HepG2 (cell line): ENCODE results near the gene GIMAP8. TPM values are rescaled to one million over a fixed set of nuclear protein-coding genes. Genes with fewer than 3 reads are reported as not detected.

Source experiments
- ATAC-seq: fragments of 200-7000 bp; cut with Tn5 transposase; 3 replicates; pipeline ENCODE4 v1.9.1; 2020; ENCODE audit warnings: mild to moderate bottlenecking, moderate library complexity
- BruUV-seq: library from RNA; stranded (reverse); fragments of 400-500 nt; replicated peaks from 2 replicates; lab custom pipeline; 2021; lab: Mats Ljungman, UMichigan
- CTCF ChIA-PET: fragments of 300-600 bp; formaldehyde crosslinking; extraction: SDS; loops from one replicate; lab custom pipeline; 2021; ENCODE audit warnings: low total read pairs, inconsistent platforms, low intra/inter-chr PET ratio; lab: Yijun Ruan, JAX
- POLR2A ChIA-PET: fragments of 350-600 bp; sonication (Branson Sonifier 250); formaldehyde crosslinking; loops from one replicate; lab custom pipeline; 2020; ENCODE audit warnings: antibody characterized with exemption, inconsistent platforms; lab: Yijun Ruan, JAX
- DNase-seq: peaks from one replicate; pipeline ENCODE4 v3.0.0-alpha.2; 2015; ENCODE audit warnings: low spot score
- FAIRE-seq: peaks from 3 replicates; lab custom pipeline; 2011; peaks lifted over from hg19 to GRCh38; lab: Jason Lieb, UNC
- H2AFZ ChIP-seq: one replicate; pipeline ENCODE4 v1.6.1; 2011; ENCODE audit warnings: low read length, inconsistent platforms
- H3K27ac ChIP-seq: fragments of 300-600 bp; 3 replicates; pipeline ENCODE4 v1.8.0; 2011; ENCODE audit warnings: mixed run types, mild to moderate bottlenecking, mixed read lengths, low read length, inconsistent platforms; ENCODE audit not compliant: insufficient read depth; ENCODE audit errors: extremely low read length
- H3K27me3 ChIP-seq, 2 experiments: fragments of 200-600 bp in 1 of 2; 2 replicates in 1 of 2; 3 replicates in 1 of 2; pipeline versions ENCODE4 v1.6.0 to v1.8.0; 2011; ENCODE audit warnings: low read length in 2 of 2, mild to moderate bottlenecking in 2 of 2, moderate library complexity in 2 of 2, inconsistent platforms in 1 of 2; ENCODE audit not compliant: insufficient read depth in 2 of 2, control insufficient read depth in 1 of 2
- H3K36me3 ChIP-seq, 2 experiments: fragments of 200-600 bp in 1 of 2; replicated peaks in 1 of 2; 2 replicates in 1 of 2; 3 replicates in 1 of 2; pipeline versions ENCODE4 v1.5.1 to v1.8.0; 2011; ENCODE audit warnings: low read length in 2 of 2, inconsistent platforms in 1 of 2; ENCODE audit not compliant: insufficient read depth in 2 of 2, control insufficient read depth in 1 of 2
- H3K4me1 ChIP-seq: 2 replicates; pipeline ENCODE4 v1.5.1; 2012; ENCODE audit warnings: low read length, inconsistent platforms; ENCODE audit not compliant: insufficient read depth
- H3K4me2 ChIP-seq: 2 replicates; pipeline ENCODE4 v1.6.0; 2011; ENCODE audit warnings: low read depth, low read length, inconsistent platforms
- H3K4me3 ChIP-seq, 3 experiments: fragments of 200-600 bp in 1 of 3; sonication (generic), shearing (Covaris generic) in 1 of 3; replicated peaks in 1 of 3; 2 replicates each; pipeline ENCODE4 v1.5.1; 2011 to 2016; ENCODE audit warnings: low read length in 3 of 3, inconsistent platforms in 2 of 3, low read depth in 2 of 3, mild to moderate bottlenecking in 2 of 3, control low read depth in 1 of 3, mixed read lengths in 1 of 3; ENCODE audit not compliant: insufficient read depth in 1 of 3
- H3K79me2 ChIP-seq: one replicate; pipeline ENCODE4 v1.6.1; 2011; ENCODE audit warnings: low read length, inconsistent platforms; ENCODE audit not compliant: insufficient read depth
- H3K9ac ChIP-seq: 2 replicates; pipeline ENCODE4 v1.6.0; 2011; ENCODE audit warnings: mild to moderate bottlenecking, low read depth, low read length, inconsistent platforms; ENCODE audit not compliant: insufficient read depth
- H3K9me3 ChIP-seq: 2 replicates; pipeline ENCODE4 v1.5.1; 2012; ENCODE audit warnings: mild to moderate bottlenecking, low read length
- H4K20me1 ChIP-seq: 2 replicates; pipeline ENCODE4 v1.6.0; 2011; ENCODE audit warnings: inconsistent platforms, mild to moderate bottlenecking, low read length, moderate library complexity; ENCODE audit not compliant: insufficient read depth
- BRF2 ChIP-seq: sonication (generic); formaldehyde crosslinking; IDR thresholded peaks from 2 replicates; pipeline ENCODE4 v1.8.1; 2022; ENCODE audit warnings: mild to moderate bottlenecking, missing genetic modification reagents
- HMG20B ChIP-seq: conservative IDR thresholded peaks from 2 replicates; pipeline ENCODE4 v1.6.1; 2016; ENCODE audit warnings: missing genetic modification reagents, missing compliant biosample characterization
- MBD4 ChIP-seq: IDR thresholded peaks from 2 replicates; pipeline ENCODE4 v1.6.1; 2012; ENCODE audit warnings: low read length, inconsistent platforms, borderline replicate concordance
- NFIB ChIP-seq: sonication (generic); formaldehyde crosslinking; IDR thresholded peaks from 2 replicates; pipeline ENCODE4 v1.9.0; 2021; ENCODE audit warnings: missing genetic modification reagents, mild to moderate bottlenecking, borderline replicate concordance
- RAD21 ChIP-seq: fragments of 450-650 bp; formaldehyde crosslinking; IDR thresholded peaks from 2 replicates; pipeline ENCODE4 v1.5.0; 2020; ENCODE audit warnings: mild to moderate bottlenecking
- ZFP36L1 ChIP-seq: sonication (generic); formaldehyde crosslinking; IDR thresholded peaks from 2 replicates; pipeline ENCODE4 v1.8.0; 2022; ENCODE audit warnings: mild to moderate bottlenecking, missing genetic modification reagents, moderate library complexity
- ZKSCAN8 ChIP-seq: IDR thresholded peaks from 2 replicates; pipeline ENCODE4 v1.6.1; 2016; ENCODE audit warnings: borderline replicate concordance, missing genetic modification reagents, missing compliant biosample characterization
- ZNF136 ChIP-seq: sonication (generic); formaldehyde crosslinking; IDR thresholded peaks from 2 replicates; pipeline ENCODE4 v1.8.1; 2022; ENCODE audit warnings: low read depth, mild to moderate bottlenecking, moderate library complexity, missing genetic modification reagents
- ZNF382 ChIP-seq: sonication (generic); formaldehyde crosslinking; IDR thresholded peaks from 2 replicates; pipeline ENCODE4 v1.5.0; 2020; ENCODE audit warnings: missing genetic modification reagents, mild to moderate bottlenecking, borderline replicate concordance
- ZNF562 ChIP-seq: sonication (generic); formaldehyde crosslinking; IDR thresholded peaks from 2 replicates; pipeline ENCODE4 v1.8.0; 2022; ENCODE audit warnings: missing genetic modification reagents, borderline replicate concordance
- ZNF879 ChIP-seq: sonication (generic); formaldehyde crosslinking; IDR thresholded peaks from 2 replicates; pipeline ENCODE4 v1.8.1; 2023; ENCODE audit warnings: missing genetic modification reagents
- WGBS: methylation state at CpG from one replicate; pipeline ENCODE4 v1.1.6; 2017; ENCODE audit warnings: low lambda C conversion rate; 5-methylcytosine and 5-hydroxymethylcytosine counted together
- in situ Hi-C: cut with HindIII; loops from 2 replicates; pipeline ENCODE4 v1.10.0; 2017; ENCODE audit warnings: low pct_unique_long_range_greater_than_20kb; ENCODE audit not compliant: extremely low pct_ligation_motif_present
- intact Hi-C: fragments of 100-400 bp; cut with micrococcal nuclease; formaldehyde crosslinking; loops from one replicate; pipeline ENCODE4 v1.10.0; 2022; ENCODE audit not compliant: unreplicated experiment
- polyA plus RNA-seq, 8 experiments: library from polyadenylated mRNA; depleted of rRNA in 3 of 8; stranded (reverse) in 7 of 8; unstranded in 1 of 8; fragments of >200 nt; fragmentation: Illumina TruSeq in 4 of 8; extraction: Trizol in 4 of 8; gene quantifications; 2 replicates each; pipeline versions ENCODE4 v1.2.1 to v1.2.3, GENCODE V29; 2011 to 2016; ENCODE audit warnings: low read depth in 4 of 8, missing spikeins in 1 of 8, mixed read lengths in 1 of 8; ENCODE audit not compliant: insufficient read depth in 1 of 8
- total RNA-seq, 5 experiments: library from RNA; depleted of rRNA; stranded (reverse); fragments of >200 nt; fragmentation: Illumina TruSeq; extraction: Trizol; gene quantifications; 2 replicates each; pipeline ENCODE4 v1.2.3, GENCODE V29; 2016; ENCODE audit warnings: low read depth in 1 of 5

GIMAP8 gene
- total and polyA plus RNA-seq, 2 of the 13 experiments (the other 11 are each of a cell fraction or from before 2014, with no cell fraction given), result not detected

DNA sequence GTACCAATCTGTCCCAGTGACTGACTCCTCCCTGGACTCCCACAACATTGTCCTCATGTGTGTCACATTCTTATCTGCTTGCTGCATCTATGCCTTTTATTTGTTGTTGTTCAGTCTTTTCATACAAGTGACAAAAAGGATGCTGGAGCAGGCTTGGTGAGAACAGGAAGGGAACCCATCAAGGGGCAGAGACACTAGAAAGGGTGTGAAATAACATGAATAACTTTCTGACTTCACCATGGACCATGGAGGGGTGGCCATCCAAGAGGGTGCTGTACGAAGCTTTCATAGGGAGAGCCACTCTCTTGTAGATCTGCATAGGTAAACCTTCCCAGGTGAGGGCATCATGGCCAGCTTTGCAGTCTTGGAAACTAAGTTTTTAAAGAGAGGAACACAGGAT, 14.5 kb downstream of the GIMAP8 start:
- Histone ChIP-seq H3K79me2 (no peaks in the 10 kb centered on the region), H4K20me1 (no peaks in the 10 kb centered on the region), H3K36me3 (no peaks in the 10 kb centered on the region), H3K9me3 (no peaks in the 10 kb centered on the region), H3K4me3 (no peak overlapping the region), H3K4me2 (no peak overlapping the region), H3K4me1 (no peaks in the 10 kb centered on the region), H3K9ac (no peak overlapping the region), H3K27me3 (peaks cover 0 to 20% of the 10 kb centered on the region in 2 experiments; a peak in 3 of 5 replicates), H2AFZ (no peak overlapping the region), H3K27ac (no peak overlapping the region)
- ChIA-PET CTCF (no interaction called here), POLR2A (no interaction called here)
- TF ChIP-seq ZNF136, result no peak
- no peak for TF ChIP-seq ZNF879 (CRISPR knock-in tag)
- no peak for TF ChIP-seq ZNF562
- no peak for TF ChIP-seq MBD4
- no peak for TF ChIP-seq ZKSCAN8 (CRISPR knock-in tag)
- no peak for TF ChIP-seq HMG20B (CRISPR knock-in tag)
- TF ChIP-seq ZNF382 (CRISPR knock-in tag), result no peak
- no peak for TF ChIP-seq RAD21 (CRISPR knock-in tag)
- TF ChIP-seq NFIB (CRISPR knock-in tag), result no peak
- no peak for TF ChIP-seq ZFP36L1 (CRISPR knock-in tag)
- TF ChIP-seq BRF2 (CRISPR knock-in tag), result no peak
- whole genome bisulfite sequencing, result 56% methylated on average over 1 of the region's 1 CpG
- ATAC-seq (no peak), FAIRE-seq (no peak), DNase-seq (no peak)
- BruUV-seq, result no TSS peak
- intact Hi-C loops, result no loop called here
- in situ Hi-C loops, result no loop called here
